GM21360 (cell line): ENCODE results near the gene GRM7.
A peak's percentile ranks its signal among the peaks of the same experiment; 100 is the strongest.

Experiments used
- ATAC-seq: cut with Tn5 transposase; IDR thresholded peaks from one replicate; pipeline ENCODE4 v1.9.1; 2021; ENCODE audit warnings: mild to moderate bottlenecking, moderate library complexity; ENCODE audit not compliant: unreplicated experiment

The GRM7 gene

DNA sequence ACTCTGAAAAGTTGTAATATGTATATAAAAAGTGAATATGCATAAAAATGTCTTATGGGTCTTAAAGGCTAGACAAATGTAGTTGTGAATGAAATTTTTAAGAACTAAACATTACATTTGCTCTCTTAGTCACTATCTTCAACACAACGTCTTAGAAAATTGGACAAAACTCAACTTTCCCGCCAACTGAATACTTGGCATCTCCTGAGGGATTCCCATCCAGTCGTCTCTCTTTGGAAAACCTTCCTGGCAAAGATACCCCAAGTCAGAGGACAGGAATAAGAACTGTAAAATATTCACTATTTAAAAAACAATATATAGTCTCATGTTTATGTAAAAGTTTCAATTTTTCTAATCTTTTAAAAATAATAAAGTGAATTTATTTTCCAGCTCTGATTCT lies 354.8 kb downstream of the GRM7 start:
- ATAC-seq: no peak

DNA sequence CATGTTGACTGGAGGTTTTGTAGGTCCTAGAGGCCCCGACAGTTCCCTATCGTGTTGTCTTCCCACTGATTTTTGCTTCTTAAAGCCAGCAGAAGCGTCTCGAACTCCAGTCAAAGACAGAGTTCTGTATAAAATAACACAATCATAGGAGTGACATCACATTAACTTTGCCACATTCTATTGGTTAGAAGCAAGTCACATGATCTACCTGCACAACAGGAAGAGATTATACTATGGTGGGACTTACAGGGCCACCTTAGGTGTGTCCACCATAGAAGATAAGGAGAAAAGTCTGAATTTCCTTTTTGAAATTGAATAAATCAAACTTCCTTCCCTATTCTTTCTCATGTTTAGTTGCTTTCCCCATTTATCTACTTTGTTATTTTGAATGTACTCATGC lies 365.5 kb downstream of the GRM7 start:
- ATAC-seq: no peak

DNA sequence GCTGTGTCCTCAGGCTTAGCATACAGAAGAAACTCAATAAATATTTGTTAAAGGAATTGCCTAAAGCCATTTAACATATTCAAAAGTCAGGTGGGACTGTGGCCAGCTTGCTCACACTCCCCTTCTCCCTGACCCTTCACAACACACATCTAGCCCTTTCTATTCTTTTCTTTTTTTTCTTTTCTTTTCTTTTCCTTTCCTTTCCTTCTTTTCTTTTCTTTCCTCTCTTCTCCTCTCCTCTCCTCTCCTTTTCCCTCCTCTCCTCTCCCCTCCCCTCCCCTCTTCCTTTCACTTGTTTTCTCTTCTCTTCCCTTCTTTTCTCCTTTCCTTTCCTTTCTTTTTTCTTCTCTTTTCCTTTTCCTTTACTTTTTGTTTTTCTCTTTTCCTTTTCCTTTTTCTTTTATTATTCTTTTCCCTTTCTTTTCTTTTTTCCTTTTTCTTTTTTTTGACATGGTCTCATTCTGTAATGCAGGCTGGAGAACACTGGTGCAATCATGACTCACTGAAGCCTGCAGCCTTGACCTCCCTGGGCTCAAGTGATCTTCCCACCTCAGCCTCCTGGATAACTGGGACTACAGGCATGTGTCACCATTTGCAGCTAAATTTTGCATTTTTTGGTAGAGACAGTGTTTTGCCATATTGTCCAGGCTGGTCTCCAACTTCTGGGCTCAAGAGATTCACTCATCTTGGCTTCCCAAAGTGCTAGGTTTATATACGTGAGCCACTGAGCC lies 377.8 kb downstream of the GRM7 start:
- no peak for ATAC-seq

DNA sequence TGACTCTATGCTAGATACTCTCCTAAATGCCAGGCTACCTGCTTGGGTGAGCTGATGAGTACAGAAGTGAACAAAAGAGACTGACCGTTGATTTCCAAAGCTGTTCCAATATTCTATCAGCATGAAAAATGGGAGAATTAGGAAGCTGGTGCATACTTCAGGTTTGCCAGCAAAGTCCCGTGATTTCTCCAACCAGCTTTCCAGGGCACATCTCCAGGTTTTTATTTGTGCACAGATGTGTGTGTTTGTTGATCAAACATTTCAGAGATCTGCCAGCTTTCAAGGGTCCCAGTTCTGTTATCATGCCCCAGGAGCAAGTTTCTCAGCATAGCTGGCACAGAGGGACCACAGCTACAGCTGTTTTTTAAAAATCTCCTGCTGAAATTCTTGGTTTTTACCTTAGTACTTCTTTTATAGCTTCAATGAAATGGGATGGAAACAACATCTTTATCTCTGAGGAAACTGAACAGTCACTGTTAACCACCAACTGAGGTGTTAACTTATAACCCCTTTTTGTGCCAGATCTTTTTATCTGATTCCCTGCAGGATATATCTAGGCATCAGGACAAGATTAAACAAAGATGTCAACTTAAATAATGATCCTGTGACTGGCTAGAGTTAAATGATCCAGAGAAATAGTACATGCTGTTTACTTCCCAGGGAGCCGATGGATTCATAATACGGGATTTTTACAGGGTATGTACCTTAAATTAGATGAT lies 380.8 kb downstream of the GRM7 start:
- ATAC-seq: no peak

DNA sequence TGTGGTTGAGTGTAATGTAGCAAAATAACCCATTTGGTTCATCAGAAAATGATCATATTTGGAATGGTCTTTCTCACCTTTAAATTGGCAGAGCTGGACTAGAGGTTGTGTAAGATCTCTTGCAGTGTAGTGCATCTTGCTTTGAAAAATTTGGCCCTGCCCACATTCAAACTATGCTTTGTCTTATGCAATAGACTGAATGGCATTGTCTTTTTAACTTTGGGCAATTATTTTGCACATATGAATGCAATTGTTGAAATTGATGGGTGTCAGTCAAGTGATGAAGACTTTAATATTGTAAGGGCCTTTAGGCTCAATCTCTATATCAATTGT lies 381.4 kb downstream of the GRM7 start:
- ATAC-seq: no peak

DNA sequence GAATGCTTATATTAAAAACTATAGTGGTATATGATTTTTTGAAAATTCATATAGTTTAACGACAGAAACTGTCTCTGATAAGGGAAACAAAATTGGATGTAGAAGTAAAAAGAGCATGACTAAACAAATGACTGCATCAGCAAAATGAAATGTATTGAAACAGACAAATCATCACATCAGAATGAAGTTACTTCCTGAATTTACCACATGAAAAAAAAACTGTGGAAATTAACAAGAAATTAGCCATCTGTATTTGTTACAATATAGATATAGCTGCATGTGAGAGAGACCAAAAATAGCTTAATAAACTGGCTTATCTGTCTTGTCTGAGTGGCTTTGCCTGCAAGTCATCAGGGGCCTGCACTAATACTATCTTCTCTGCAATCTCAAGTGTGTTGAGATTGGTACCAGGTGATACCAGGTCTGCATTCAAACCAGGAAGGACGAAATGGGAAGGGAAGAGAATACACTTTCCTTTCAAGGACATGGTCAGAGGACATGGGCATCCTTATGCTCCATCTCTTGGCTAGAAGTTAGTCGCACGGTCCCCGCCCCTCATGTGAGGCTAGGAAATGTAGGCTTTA lies 388.7 kb downstream of the GRM7 start:
- ATAC-seq: no peak

DNA sequence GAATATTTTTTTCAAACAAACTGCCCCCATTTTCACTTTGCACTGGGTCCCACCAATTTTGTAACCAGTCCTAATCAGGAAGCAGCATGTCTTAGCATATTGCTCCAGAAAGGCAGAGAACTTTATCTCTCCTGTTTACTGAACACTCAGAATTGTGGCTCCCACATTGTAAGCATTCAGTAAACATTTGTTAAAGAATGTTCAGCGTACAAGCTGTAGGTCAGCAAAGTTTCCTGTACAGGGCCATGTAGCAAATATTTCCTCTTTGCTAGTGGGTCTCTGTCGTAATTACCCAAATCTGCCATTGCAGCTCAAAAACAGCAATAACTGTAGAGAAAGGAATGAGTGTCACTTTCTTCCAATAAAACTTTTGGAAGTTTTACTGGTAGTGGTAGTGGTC lies 393.3 kb downstream of the GRM7 start:
- ATAC-seq: no peak

DNA sequence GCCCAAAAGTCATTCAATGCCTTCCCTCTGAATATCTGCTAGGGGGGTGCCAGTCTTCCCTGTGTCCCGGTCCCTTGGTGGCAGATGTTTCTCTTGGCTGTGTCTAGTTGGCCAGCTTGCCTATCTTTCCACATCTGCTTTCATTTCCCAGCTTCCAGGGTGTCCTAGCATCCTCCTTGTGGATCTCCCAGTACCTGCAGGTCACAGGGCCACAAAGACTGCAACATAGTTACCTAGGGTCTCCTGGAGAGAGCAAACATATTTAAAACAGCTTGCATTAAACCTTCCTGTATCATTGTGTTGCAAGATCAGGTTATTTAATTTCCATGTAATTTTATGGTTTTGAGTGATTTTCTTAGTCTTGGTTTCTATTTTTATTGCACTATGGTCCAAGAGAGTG lies 400.1 kb downstream of the GRM7 start:
- no peak for ATAC-seq

DNA sequence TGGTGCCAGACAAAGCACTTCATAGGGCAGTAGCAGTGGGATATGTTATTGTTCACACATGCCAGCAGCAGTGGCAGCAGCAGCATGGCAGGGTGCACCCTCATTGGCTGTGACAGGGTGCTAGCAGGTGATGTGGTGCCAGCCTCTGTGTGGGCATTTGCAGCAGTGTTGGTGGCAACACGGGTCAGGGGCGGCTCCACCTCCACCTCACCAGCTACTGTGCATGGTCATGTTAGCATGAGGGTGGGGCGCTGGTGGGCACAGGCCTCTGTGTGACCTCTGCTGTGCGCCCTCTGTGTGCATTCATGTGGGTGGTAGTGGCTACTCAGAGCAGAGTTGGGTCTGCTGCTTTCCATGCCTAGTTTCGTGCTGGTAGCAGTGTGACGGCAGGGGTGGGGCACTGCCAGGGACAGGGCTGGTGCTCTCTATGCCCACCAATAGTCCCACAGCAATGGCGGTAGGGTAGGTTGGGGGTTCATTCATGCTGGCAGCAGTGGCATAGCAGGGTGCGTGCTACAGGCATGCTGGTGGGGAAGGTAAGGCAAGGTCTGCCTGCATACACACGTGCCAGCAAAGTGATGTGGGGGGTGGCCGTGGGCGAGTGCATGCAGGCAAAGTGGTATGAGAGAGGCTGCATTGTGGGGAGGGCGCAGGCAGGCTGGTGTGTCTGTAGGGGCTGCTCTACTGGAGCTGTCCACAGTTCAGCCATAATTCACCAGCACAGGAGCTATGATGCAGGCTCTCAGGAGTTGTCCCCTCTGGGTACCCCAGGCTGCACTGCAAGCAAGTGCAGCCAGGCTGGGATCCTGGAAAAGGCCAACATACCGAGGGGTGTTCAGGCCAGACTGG lies 402.7 kb downstream of the GRM7 start:
- no peak for ATAC-seq

DNA sequence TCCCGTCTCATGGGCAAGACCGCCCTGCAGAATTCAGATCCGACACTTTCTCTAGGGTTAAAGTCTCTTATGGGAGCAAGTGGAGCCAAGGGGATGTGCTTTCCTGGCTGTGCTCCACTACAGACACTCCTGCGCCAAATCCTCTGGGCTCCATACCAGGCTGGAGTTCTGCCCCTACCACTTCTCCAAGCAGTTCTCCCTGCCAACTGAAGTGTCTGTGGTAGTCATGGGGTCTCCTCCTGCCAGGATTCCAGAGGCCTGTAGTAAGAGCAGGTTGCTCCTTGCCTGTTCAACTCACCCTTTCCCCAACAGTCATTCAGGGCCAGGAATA lies 403.2 kb downstream of the GRM7 start:
- ATAC-seq: no peak

DNA sequence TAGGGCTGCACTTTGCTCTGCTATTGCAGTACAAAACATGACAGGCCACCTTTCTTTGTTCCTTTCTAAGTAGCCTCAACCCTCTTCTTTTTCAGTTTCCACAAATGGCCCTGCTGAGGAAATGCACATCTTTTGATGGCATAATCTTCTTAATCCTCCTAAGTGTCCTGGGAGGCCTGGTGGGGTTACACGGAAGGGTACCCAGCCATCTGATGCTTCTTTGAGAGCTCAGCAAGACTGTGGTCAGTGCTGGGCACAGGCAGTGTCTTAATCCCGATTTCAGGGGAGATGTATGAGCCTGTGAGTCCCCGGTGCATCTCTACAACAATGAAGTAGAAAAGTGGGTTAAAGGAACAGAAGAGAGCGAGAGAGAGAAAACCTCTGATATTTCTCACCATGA lies 404.8 kb downstream of the GRM7 start:
- no peak for ATAC-seq

DNA sequence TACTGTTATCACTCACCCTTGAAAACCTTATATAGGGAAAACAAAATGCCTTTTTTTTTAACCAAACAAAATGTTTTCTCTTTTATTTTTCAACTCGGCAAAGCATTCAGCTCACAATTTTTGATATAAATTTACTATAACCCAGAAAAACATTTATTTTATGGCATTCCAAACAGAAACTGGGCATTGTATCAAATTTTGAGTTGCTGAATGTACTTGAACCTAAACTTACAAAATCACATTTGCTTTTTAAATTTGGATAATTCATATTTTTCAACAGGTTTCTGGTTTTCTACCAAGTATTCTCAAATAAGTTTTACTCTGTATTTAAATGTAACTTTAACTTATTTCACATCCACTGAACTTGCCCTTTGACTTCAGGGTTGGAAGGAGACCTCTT lies 405.6 kb downstream of the GRM7 start:
- ATAC-seq: no peak

DNA sequence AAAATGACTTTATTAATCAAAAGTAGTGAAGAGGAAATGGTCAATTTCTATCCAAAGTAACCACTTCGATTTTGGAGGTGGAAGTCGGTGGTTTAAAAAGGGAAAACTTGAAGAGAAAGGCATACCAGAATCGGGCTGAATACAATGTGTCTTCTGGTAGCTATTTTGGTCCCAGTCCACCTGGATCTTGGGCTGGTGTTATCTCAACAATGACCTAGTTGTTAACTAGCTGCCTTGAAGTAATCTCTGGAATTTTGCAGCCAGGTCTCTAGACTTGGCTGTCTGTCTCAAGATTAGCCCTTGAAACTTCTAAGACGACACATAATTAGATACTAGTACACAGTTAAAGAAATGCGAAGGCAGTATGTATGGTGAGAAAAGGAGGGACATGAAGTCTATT lies 409.8 kb downstream of the GRM7 start:
- no peak for ATAC-seq

DNA sequence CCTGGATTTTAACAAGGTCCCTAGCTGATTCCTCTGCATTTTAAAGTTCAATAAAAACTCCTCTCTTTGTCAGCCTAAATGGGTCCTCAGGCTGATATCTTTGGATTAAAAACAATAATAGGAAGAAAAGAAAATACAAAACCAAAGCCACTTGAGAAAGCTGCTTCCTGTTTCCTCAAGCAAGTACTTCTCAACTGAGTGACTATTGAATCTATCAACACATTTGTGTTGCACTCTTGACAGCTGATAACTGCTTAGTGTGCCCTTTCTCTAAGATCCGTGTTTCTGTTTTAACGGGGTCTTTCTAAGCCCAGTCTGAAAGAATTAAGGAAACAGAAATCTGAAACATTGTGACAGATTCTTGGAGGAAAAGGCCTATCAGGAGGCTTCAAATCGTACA lies 410.7 kb downstream of the GRM7 start:
- no peak for ATAC-seq

DNA sequence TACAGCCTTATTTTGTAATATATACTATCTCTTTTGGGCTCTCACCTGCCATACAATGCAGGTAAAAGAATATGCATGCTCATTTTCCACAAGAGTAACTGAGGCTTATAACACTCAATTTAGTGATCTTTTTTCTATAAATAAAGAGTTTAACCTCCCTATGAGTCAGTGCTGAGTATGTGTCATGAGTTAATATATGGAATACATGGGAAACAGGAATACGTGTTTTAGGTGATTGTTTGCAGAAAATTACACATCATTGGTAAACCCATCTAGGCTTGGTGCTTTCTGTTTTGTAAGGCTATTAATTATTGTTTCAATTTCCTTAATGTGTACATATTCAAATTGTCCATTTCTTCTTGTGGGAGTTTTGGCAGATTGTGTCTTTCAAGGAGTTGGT lies 411.3 kb downstream of the GRM7 start:
- ATAC-seq: no peak

DNA sequence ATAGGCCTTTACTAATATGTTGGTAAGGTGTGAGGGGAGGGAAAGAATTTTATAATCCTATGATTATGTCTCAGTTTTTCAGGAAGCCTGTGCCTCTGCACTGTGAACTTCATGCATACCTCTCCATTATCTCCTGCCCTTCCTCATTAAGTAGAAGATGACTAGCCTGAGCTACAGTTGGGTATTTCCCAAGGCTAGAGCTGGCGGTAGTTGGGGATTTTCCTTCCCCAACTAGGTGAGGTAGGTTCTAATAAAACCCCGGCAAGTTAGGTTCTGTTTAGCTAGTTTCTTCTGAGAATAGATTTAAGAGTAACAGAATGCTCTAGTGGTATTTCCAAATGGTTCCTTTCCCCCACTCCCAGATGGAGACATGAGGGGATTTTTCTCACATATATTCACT lies 414.5 kb downstream of the GRM7 start:
- ATAC-seq: peak; percentile 86

DNA sequence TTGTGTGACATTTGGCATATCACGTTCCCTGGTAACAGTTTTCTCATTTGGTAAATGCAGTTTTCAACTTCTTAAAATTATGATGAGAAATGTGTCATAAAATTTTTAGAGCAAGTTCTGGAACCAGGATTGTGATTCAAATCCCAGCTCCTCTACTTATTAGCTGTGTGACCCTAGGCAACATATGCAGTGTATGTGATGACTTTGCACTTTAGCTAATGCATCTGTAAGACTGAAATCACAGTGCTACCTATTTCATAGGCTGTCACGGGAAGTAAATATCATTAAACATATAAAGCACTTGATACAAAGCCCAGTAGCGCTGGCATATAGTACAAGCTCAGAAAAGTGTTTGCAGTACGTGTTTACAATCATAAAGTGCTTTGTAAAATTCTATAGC lies 419.4 kb downstream of the GRM7 start:
- no peak for ATAC-seq

DNA sequence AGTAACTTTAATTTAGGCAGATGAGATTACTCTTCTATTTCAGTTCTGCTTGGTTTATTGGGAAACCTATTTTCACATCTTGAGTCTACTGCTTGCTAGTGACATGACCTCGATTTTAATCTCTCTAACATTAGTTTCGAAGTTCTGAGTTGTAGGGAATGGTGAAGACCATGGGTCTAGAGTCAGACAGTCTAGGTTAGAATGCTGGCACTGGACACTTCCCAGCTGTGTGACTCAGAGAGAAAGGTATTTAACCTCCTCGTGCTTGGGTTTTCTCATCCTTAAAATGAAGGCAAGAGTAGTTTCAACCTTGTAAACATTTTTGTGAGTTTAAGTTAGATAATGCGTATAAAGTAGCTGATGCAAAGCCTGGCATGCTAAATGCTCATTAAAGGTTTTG lies 422.1 kb downstream of the GRM7 start:
- no peak for ATAC-seq

DNA sequence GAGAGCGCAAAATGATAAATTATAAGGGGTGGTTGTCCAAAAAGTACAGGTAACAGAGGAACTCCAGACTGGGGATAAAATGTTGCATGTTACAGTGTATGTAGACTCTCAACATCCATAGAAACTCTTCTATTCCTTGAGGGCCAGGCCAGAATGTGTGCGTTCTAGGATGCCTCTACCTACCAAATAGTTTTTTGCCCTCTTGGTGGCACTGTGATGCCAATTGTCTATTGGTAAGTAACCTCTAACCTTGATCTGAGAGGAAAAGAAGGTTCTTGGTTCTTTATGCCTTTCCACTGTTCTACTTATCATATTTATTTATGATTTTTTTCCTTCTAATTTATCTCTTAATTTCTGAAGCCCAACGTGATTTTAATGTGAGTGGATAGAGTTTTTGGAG lies 424.6 kb downstream of the GRM7 start:
- no peak for ATAC-seq

DNA sequence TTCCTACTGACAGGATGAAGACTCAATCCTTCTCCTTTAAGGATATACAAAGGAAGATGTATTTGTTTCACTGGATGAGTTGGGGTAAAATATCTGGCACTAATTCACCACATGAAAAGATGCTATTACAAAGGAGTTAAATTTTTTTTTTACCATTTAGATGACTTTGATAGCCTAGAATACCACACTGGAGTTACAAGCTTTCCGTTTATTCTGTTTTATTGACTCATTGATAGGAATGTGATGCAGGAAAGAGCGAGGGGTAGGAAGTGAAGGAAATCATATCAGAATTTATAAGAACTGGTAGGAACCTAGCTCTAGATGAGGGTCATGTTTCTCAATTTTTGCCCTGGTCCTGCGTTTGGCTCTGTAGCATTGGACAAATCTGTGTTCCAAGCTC lies 427.2 kb downstream of the GRM7 start:
- no peak for ATAC-seq

DNA sequence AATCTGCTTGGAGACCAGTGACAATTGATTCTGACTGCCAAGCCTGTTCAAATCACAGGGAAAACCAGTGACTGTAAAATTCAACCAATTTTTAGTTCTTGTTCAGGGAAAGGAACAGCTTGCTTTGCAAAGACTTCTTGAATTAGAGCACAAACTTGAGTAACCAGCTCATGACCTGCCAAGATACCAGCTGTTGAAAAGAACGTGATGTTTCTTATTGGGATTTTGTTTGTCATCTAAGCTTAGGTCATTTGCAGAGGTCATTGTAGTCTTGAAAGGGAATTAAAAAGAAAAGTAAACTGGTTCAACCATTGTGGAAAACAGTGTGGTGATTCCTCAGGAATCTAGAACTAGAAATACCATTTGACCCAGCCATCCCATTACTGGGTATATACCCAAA lies 428.2 kb downstream of the GRM7 start:
- no peak for ATAC-seq
